Measurements from ENCODE around the gene SLC8A1.

SLC8A1 gene

DNA sequence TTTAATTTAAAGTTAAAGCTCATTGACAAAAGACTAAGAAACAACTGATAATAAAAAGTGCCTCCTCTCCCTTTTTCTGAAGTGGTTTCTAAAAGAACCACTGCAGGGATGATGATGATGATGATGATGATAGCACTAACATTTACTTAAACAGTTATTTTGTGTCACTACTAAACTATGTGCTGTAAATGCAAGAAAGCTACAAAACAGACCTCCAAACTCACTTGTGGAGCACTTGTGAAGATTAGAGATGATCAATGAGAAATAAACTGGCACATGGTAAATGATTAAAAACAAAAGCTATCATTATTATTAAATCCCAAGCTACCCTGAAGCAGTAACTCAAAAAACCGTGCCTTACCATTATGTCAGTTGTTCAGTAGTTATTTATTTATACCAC lies 88.7 kb downstream of the SLC8A1 start:
- Histone ChIP-seq H3K4me3 (ENCODE audit: insufficient read depth, low read depth, low read length, poor library complexity, severe bottlenecking) (no peak overlapping the region), H3K4me1 (ENCODE audit: control insufficient read depth, insufficient read depth, low read length, poor library complexity, severe bottlenecking) (no peaks in the 10 kb centered on the region), H3K9me3 (ENCODE audit: control insufficient read depth, low read length) (no peaks in the 10 kb centered on the region), H3K27me3 (replicated peaks; ENCODE audit: control insufficient read depth, insufficient read depth, low read length, poor library complexity, severe bottlenecking) (no peaks in the 10 kb centered on the region), H3K36me3 (ENCODE audit: control insufficient read depth, insufficient read depth, low read length) (no peaks in the 10 kb centered on the region), H3K27ac (ENCODE audit: insufficient read depth, low read length, poor library complexity, severe bottlenecking) (no peak overlapping the region)
- DNase-seq: no peak

DNA sequence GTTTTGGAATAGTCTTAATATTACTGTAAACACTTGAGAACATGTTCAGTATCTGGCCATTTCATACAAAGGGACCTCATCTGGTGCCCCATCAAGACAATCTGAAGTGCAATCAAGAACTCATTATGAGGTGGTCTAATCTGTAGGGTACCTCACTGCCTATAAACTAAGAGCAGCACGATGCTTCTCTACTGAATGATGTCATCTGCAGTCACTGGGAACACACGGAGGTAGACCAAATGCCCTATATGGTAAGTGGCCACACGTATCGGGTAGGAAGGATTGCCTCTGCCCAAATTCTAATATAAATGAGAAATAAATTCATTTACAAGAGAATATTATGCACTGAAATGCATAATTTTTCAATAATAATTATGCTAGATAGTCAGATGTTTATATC lies 90.4 kb downstream of the SLC8A1 start:
- Histone ChIP-seq H3K27ac (ENCODE audit: insufficient read depth, low read length, poor library complexity, severe bottlenecking) (no peak overlapping the region), H3K4me1 (ENCODE audit: control insufficient read depth, insufficient read depth, low read length, poor library complexity, severe bottlenecking) (no peaks in the 10 kb centered on the region), H3K9me3 (ENCODE audit: control insufficient read depth, low read length) (no peaks in the 10 kb centered on the region), H3K27me3 (replicated peaks; ENCODE audit: control insufficient read depth, insufficient read depth, low read length, poor library complexity, severe bottlenecking) (no peaks in the 10 kb centered on the region), H3K36me3 (ENCODE audit: control insufficient read depth, insufficient read depth, low read length) (no peaks in the 10 kb centered on the region), H3K4me3 (ENCODE audit: insufficient read depth, low read depth, low read length, poor library complexity, severe bottlenecking) (no peak overlapping the region)
- no peak for DNase-seq

DNA sequence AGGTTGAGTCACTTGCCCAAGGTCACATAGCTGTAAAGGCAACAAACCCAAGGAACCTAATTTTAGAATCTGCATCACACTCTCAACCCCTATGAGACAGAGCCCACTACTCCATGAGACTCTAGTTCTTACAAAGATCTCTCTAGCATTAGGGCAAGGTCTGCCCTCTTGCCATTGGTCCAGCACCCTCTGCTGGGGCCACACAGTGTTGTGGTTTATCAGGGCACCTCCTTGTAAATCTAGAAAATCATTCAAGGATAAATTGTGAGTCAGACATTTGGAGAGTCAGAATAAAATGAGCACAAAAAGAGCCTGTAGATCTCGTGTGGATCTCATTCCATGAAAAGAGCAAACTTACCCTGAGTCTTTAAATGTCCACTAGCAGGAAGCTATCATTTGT lies 91.2 kb downstream of the SLC8A1 start:
- Histone ChIP-seq H3K9me3 (ENCODE audit: control insufficient read depth, low read length) (no peaks in the 10 kb centered on the region), H3K4me1 (ENCODE audit: control insufficient read depth, insufficient read depth, low read length, poor library complexity, severe bottlenecking) (no peaks in the 10 kb centered on the region), H3K36me3 (ENCODE audit: control insufficient read depth, insufficient read depth, low read length) (no peaks in the 10 kb centered on the region), H3K27ac (ENCODE audit: insufficient read depth, low read length, poor library complexity, severe bottlenecking) (no peak overlapping the region), H3K27me3 (replicated peaks; ENCODE audit: control insufficient read depth, insufficient read depth, low read length, poor library complexity, severe bottlenecking) (no peaks in the 10 kb centered on the region), H3K4me3 (ENCODE audit: insufficient read depth, low read depth, low read length, poor library complexity, severe bottlenecking) (no peak overlapping the region)
- no peak for DNase-seq

DNA sequence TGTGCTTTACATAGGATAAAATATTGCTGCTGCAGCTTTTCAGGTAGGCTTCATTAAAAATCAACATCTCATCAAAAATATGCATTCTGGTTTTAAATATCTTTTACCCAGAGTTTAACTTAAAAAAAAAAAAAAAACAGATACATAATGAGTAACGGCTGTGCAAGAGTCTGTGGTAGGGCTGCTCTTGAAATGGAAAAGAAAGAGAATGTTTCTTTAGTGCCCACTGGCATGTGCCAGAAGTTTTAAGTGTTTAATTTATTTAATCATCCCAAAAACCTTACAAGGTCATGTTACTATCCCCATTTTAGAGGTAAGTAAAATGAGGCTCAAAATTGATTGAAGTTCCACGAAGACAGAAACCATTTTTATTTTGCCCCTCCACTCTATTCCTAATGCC lies 92.1 kb downstream of the SLC8A1 start:
- DNase-seq: no peak
- H3K27ac ChIP-seq (ENCODE audit: insufficient read depth, low read length, poor library complexity, severe bottlenecking): no peak overlapping the region
- no peaks in the 10 kb centered on the region for H3K27me3 ChIP-seq (replicated peaks; ENCODE audit: control insufficient read depth, insufficient read depth, low read length, poor library complexity, severe bottlenecking)
- no peak overlapping the region for H3K4me3 ChIP-seq (ENCODE audit: insufficient read depth, low read depth, low read length, poor library complexity, severe bottlenecking)
- no peaks in the 10 kb centered on the region for H3K9me3 ChIP-seq (ENCODE audit: control insufficient read depth, low read length)
- no peaks in the 10 kb centered on the region for H3K4me1 ChIP-seq (ENCODE audit: control insufficient read depth, insufficient read depth, low read length, poor library complexity, severe bottlenecking)
- H3K36me3 ChIP-seq (ENCODE audit: control insufficient read depth, insufficient read depth, low read length): no peaks in the 10 kb centered on the region

DNA sequence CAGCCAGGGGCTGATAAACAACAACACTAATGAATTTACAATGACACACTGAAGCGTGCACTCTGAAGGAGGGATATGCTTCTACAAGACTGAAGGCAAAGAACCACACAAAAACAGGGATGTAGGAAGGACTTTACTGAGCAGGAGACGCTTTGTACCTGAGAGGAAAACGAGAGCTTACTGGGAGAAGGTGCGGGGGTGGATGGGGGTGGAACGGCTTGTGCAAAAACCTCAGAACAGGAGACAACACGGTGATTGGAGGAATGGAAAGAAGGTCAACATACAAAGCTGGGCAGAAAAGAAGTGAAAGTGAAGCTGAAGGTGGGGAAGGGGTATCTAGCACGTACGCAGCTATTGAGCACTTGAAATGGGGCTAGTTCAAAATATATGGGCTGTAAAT lies 93.1 kb downstream of the SLC8A1 start:
- H3K36me3 ChIP-seq (ENCODE audit: control insufficient read depth, insufficient read depth, low read length): no peaks in the 10 kb centered on the region
- no peaks in the 10 kb centered on the region for H3K27me3 ChIP-seq (replicated peaks; ENCODE audit: control insufficient read depth, insufficient read depth, low read length, poor library complexity, severe bottlenecking)
- no peaks in the 10 kb centered on the region for H3K4me1 ChIP-seq (ENCODE audit: control insufficient read depth, insufficient read depth, low read length, poor library complexity, severe bottlenecking)
- H3K9me3 ChIP-seq (ENCODE audit: control insufficient read depth, low read length): no peaks in the 10 kb centered on the region
- H3K4me3 ChIP-seq (ENCODE audit: insufficient read depth, low read depth, low read length, poor library complexity, severe bottlenecking): no peak overlapping the region
- DNase-seq: no peak
- H3K27ac ChIP-seq (ENCODE audit: insufficient read depth, low read length, poor library complexity, severe bottlenecking): no peak overlapping the region

DNA sequence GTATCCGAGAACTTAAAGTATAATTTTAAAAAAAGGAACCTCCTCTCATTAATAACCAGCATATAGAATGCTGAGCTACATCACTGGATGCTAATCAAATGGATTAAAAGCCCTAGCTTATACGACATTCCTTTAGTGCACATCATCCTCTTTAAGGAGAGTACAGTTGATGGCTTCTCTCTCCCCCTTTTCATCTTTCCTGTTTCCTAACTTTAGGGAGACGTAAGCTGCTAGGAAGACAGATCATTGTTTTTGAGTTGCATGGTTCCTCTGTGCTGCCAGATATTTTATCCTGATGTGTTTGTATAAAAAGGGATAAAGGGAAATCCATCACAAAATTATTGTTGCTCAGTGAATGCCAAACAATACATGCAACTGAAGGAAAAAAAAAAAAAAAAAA lies 94.2 kb downstream of the SLC8A1 start:
- Histone ChIP-seq H3K36me3 (ENCODE audit: control insufficient read depth, insufficient read depth, low read length) (no peaks in the 10 kb centered on the region), H3K27ac (ENCODE audit: insufficient read depth, low read length, poor library complexity, severe bottlenecking) (no peak overlapping the region), H3K4me1 (ENCODE audit: control insufficient read depth, insufficient read depth, low read length, poor library complexity, severe bottlenecking) (no peaks in the 10 kb centered on the region), H3K9me3 (ENCODE audit: control insufficient read depth, low read length) (no peaks in the 10 kb centered on the region), H3K4me3 (ENCODE audit: insufficient read depth, low read depth, low read length, poor library complexity, severe bottlenecking) (no peak overlapping the region), H3K27me3 (replicated peaks; ENCODE audit: control insufficient read depth, insufficient read depth, low read length, poor library complexity, severe bottlenecking) (no peaks in the 10 kb centered on the region)
- DNase-seq: no peak

DNA sequence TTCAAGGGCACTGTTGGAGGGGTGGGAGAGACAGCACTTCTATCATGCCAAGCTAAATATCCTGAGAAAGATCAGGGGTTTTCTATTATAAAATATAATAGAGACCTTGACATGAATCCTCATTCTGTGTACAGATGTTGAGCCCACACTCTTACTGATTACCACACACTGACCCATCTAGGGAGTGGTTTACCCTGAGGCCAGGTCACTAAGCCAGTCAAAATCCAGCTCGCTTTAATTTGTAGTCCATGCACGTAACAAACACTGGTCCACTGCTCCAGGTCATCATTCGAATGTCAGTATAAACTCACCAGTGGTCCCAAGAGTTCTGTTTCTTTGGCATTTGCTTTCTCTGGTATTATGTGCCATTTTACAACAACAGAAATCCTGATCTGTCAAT lies 96.4 kb downstream of the SLC8A1 start:
- Histone ChIP-seq H3K4me1 (ENCODE audit: control insufficient read depth, insufficient read depth, low read length, poor library complexity, severe bottlenecking) (no peaks in the 10 kb centered on the region), H3K27ac (ENCODE audit: insufficient read depth, low read length, poor library complexity, severe bottlenecking) (no peak overlapping the region), H3K36me3 (ENCODE audit: control insufficient read depth, insufficient read depth, low read length) (no peaks in the 10 kb centered on the region), H3K9me3 (ENCODE audit: control insufficient read depth, low read length) (no peaks in the 10 kb centered on the region), H3K4me3 (ENCODE audit: insufficient read depth, low read depth, low read length, poor library complexity, severe bottlenecking) (no peak overlapping the region), H3K27me3 (replicated peaks; ENCODE audit: control insufficient read depth, insufficient read depth, low read length, poor library complexity, severe bottlenecking) (no peaks in the 10 kb centered on the region)
- no peak for DNase-seq

DNA sequence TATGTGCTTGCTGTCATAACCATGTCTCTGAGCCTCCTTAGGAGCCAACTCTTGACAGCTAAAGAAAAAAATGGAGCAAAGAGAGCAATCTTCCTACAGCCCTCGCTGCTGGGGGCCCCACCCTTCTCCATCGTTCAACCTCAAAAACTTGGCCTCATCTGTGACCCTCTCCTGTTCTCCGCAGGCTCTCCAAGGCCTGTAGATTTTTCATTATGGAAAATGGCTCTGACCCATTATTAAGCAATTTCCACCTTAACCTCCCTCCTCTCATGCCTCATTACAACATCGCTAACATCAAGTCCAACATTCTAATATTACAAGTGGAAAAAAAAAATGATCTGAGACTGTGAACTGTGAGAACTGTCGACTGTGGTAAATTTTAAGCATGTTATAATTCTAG lies 98.7 kb downstream of the SLC8A1 start:
- no peak for DNase-seq
- Histone ChIP-seq H3K4me1 (ENCODE audit: control insufficient read depth, insufficient read depth, low read length, poor library complexity, severe bottlenecking) (no peaks in the 10 kb centered on the region), H3K4me3 (ENCODE audit: insufficient read depth, low read depth, low read length, poor library complexity, severe bottlenecking) (no peak overlapping the region), H3K27me3 (replicated peaks; ENCODE audit: control insufficient read depth, insufficient read depth, low read length, poor library complexity, severe bottlenecking) (no peaks in the 10 kb centered on the region), H3K27ac (ENCODE audit: insufficient read depth, low read length, poor library complexity, severe bottlenecking) (no peak overlapping the region), H3K9me3 (ENCODE audit: control insufficient read depth, low read length) (no peaks in the 10 kb centered on the region), H3K36me3 (ENCODE audit: control insufficient read depth, insufficient read depth, low read length) (no peaks in the 10 kb centered on the region)

DNA sequence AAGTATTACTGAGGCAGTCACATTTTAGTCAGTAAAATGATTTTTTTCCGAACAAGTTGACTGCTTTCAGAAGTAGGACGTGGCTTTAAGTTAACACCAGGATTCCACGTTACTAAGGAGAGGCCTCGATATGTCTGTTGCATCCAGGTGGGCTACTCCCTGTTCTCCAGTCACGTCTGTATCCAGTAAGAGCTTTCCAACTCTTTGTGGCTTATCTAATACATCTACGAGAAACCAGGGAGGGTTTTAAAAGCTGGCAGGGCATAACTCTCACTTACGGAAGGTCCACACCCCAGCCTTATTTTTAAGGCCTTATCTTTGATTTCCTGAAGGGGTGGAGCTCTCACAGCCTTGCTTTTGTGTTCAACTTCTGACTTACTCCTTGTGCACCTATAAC lies 99.2 kb downstream of the SLC8A1 start:
- Histone ChIP-seq H3K4me1 (ENCODE audit: control insufficient read depth, insufficient read depth, low read length, poor library complexity, severe bottlenecking) (no peaks in the 10 kb centered on the region), H3K27me3 (replicated peaks; ENCODE audit: control insufficient read depth, insufficient read depth, low read length, poor library complexity, severe bottlenecking) (no peaks in the 10 kb centered on the region), H3K36me3 (ENCODE audit: control insufficient read depth, insufficient read depth, low read length) (no peaks in the 10 kb centered on the region), H3K4me3 (ENCODE audit: insufficient read depth, low read depth, low read length, poor library complexity, severe bottlenecking) (no peak overlapping the region), H3K27ac (ENCODE audit: insufficient read depth, low read length, poor library complexity, severe bottlenecking) (no peak overlapping the region), H3K9me3 (ENCODE audit: control insufficient read depth, low read length) (no peaks in the 10 kb centered on the region)
- no peak for DNase-seq

DNA sequence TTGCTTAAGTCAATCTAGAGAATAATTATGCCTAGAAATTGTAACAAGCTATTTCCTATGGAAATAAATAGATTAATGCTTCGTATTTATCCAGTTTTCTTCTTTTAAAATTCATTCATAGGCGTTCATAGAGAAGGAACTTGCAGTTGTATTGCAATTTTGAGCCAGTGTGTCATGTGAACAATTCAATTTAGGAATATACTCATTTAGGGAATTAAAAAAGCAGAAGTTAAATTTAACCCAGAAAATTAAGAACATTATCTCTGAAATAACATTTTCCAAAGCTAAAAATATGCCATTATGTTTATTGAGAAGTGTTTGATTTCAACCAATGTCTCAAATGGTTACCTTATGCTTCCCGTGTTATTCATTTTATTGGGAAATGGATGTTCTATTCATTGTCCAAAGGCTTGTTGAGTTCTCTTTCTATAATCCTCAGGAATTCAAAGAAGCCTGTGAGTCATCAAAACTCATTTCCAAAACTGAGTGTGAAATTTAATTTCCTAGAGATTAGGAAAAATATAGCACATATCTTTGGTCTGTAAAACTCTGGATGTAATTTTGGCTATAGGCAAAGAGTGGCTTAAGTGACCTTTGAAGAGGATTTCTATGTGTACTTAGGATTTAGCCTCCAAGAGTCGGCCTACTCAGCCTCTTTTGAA lies 99.7 kb downstream of the SLC8A1 start:
- no peak for DNase-seq
- H3K27ac ChIP-seq (ENCODE audit: insufficient read depth, low read length, poor library complexity, severe bottlenecking): no peak overlapping the region
- H3K4me1 ChIP-seq (ENCODE audit: control insufficient read depth, insufficient read depth, low read length, poor library complexity, severe bottlenecking): no peaks in the 10 kb centered on the region
- H3K36me3 ChIP-seq (ENCODE audit: control insufficient read depth, insufficient read depth, low read length): no peaks in the 10 kb centered on the region
- H3K27me3 ChIP-seq (replicated peaks; ENCODE audit: control insufficient read depth, insufficient read depth, low read length, poor library complexity, severe bottlenecking): no peaks in the 10 kb centered on the region
- H3K9me3 ChIP-seq (ENCODE audit: control insufficient read depth, low read length): no peaks in the 10 kb centered on the region
- no peak overlapping the region for H3K4me3 ChIP-seq (ENCODE audit: insufficient read depth, low read depth, low read length, poor library complexity, severe bottlenecking)
